GM20000 (cell line): Measurements from ENCODE around the gene PHC3.

Experiments used
- DNase-seq: peaks from one replicate; pipeline ENCODE4 v3.0.0; 2012; ENCODE audit warnings: low spot score
- TF ChIP-seq, protein P1 (sequence below): IDR thresholded peaks from 2 replicates; pipeline ENCODE4 v1.5.1; 2012; ENCODE audit warnings: mild to moderate bottlenecking, control low read depth; ENCODE audit errors: extremely low read depth, missing control alignments

The PHC3 gene

DNA sequence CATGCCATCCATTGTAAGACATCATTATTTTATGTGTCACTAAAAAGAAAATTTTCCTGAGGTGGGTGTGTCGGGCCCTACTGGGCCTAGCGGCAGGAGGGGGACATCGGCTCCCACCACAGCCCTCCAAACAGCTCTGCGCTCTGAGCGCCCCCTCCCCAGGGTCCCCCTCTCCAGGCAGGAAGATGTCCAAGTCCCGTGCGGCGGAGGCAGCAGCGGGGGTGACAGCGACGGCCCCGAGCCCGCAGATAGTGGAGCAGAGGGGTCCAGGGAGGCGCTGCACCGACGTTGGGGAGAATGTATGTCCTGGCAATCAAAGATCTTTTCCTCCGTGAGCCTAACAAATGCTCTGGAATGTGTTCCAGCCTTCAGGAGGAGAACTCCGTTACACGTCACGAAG is 119.5 kb downstream of the PHC3 start:
- no peak for DNase-seq
- TF ChIP-seq, protein P1, sequence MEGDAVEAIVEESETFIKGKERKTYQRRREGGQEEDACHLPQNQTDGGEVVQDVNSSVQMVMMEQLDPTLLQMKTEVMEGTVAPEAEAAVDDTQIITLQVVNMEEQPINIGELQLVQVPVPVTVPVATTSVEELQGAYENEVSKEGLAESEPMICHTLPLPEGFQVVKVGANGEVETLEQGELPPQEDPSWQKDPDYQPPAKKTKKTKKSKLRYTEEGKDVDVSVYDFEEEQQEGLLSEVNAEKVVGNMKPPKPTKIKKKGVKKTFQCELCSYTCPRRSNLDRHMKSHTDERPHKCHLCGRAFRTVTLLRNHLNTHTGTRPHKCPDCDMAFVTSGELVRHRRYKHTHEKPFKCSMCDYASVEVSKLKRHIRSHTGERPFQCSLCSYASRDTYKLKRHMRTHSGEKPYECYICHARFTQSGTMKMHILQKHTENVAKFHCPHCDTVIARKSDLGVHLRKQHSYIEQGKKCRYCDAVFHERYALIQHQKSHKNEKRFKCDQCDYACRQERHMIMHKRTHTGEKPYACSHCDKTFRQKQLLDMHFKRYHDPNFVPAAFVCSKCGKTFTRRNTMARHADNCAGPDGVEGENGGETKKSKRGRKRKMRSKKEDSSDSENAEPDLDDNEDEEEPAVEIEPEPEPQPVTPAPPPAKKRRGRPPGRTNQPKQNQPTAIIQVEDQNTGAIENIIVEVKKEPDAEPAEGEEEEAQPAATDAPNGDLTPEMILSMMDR = no peak

GRCh38 chr3:170059447-170059846 is 122.1 kb downstream of the PHC3 start:
- TF ChIP-seq, protein P1 = no peak
- no peak for DNase-seq

DNA sequence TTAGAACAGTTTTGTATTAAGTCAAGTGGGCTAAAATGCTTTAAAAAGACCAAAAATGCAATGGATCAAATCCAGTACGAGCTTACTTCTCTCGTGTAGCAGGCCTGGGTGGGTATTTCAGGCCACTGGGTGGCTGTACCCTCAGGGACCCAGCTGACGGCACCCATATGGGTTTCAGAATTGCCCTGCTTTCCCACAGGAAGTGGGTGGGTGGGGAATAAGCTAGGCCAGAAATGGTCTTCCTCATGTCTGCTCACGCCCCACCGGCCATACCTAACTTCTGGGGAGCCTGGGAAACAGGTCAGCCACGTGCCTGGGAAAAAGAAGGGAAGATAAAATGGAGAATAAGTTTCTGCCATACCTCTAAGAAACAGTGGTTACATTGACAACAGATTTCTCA is 123.4 kb downstream of the PHC3 start:
- DNase-seq = no peak
- TF ChIP-seq, protein P1 = no peak

GRCh38 chr3:170057550-170057949 is 124.0 kb downstream of the PHC3 start:
- no peak for DNase-seq
- TF ChIP-seq, protein P1 = no peak

DNA sequence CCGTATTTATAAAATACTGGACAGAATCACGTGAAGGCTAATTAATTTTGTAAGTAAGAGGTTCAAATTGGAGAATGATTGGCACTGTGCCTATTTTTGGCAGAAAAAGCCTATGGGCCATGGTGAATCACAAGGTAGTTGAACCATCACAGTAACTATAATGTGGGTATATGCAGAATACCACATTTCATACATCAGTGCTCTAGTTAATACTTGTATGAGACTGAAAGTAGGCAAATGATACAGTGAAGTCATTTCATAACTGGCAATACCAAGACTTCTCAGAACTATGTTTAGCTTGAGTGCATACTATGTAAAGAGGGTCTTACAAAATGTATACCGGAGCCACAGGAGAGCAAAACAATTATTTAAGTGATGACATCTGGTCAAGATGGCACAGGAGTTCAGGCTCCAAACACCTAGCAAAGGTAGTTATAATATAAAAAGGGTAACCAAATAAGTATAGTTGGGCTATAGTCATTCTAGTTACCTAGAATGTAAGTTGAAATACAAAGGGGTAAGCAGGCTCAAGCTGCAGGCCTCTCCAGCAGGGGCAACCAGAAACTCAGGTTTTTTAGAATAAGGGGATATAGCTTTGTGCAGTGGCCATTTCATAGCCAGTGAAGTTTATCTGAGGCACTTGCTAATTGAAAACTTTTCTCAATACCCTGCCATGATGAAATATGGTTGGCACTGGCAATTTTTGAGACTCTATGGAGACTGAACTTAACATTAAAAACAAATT is 124.7 kb downstream of the PHC3 start:
- TF ChIP-seq, protein P1 = no peak
- peak; percentile 76 for DNase-seq

DNA sequence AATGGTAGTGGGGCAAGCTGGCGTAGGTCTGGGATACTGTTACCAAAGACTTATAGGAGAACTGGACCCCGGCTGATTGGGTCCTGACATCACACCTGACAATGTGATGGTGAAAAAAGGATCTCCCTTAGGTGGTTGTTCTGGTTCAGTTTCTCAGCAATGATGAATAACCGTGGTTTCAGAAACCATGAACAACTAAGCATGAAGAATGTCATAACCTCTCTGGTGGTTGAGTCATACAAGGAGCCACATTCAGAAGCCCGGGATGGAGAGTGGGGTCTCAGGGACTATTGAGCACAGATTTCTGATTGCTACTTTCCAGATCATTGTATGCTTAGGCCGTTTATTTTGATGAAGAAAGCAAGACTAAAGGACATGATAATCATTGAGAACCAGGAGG is 126.3 kb downstream of the PHC3 start:
- TF ChIP-seq, protein P1 = no peak
- peak; percentile 63 for DNase-seq

- TF ChIP-seq, protein P1 = peak; percentile 32
- DNase-seq = peak; percentile 47
Observed at GRCh38 chr3:170054204-170054603, 127.3 kb downstream of the PHC3 start.
